ENCODE measurements around the gene FIBCD1.

FIBCD1 gene

GRCh38 chr9:130854092-130854491 is 85.0 kb downstream of the FIBCD1 start:
- DNase-seq: no peak

GRCh38 chr9:130852801-130853200 is 86.2 kb downstream of the FIBCD1 start:
- no peak for DNase-seq
